ENCODE data around the gene FBXL2.

FBXL2 gene

GRCh38 chr3:33430061-33430460 lies 152.8 kb downstream of the FBXL2 start:
- TF ChIP-seq, protein P1, sequence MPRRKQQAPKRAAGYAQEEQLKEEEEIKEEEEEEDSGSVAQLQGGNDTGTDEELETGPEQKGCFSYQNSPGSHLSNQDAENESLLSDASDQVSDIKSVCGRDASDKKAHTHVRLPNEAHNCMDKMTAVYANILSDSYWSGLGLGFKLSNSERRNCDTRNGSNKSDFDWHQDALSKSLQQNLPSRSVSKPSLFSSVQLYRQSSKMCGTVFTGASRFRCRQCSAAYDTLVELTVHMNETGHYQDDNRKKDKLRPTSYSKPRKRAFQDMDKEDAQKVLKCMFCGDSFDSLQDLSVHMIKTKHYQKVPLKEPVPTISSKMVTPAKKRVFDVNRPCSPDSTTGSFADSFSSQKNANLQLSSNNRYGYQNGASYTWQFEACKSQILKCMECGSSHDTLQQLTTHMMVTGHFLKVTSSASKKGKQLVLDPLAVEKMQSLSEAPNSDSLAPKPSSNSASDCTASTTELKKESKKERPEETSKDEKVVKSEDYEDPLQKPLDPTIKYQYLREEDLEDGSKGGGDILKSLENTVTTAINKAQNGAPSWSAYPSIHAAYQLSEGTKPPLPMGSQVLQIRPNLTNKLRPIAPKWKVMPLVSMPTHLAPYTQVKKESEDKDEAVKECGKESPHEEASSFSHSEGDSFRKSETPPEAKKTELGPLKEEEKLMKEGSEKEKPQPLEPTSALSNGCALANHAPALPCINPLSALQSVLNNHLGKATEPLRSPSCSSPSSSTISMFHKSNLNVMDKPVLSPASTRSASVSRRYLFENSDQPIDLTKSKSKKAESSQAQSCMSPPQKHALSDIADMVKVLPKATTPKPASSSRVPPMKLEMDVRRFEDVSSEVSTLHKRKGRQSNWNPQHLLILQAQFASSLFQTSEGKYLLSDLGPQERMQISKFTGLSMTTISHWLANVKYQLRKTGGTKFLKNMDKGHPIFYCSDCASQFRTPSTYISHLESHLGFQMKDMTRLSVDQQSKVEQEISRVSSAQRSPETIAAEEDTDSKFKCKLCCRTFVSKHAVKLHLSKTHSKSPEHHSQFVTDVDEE (CRISPR knock-in tag; IDR thresholded peaks at IDR 0.05), result no peak
- no peak for TF ChIP-seq POU6F1 (CRISPR knock-in tag; IDR thresholded peaks at IDR 0.05; ENCODE audit: borderline replicate concordance, low read depth)
- TF ChIP-seq CSRNP3 (CRISPR knock-in tag; IDR thresholded peaks at IDR 0.05), result no peak
- TF ChIP-seq BACH2 (CRISPR knock-in tag; IDR thresholded peaks at IDR 0.05; ENCODE audit: borderline replicate concordance), result no peak
- no peak for TF ChIP-seq ZNF70 (CRISPR knock-in tag; IDR thresholded peaks at IDR 0.05)
- TF ChIP-seq ESRRG (CRISPR knock-in tag; IDR thresholded peaks at IDR 0.05), result no peak
- no peak for TF ChIP-seq GLIS3 (CRISPR knock-in tag; IDR thresholded peaks at IDR 0.05)
- TF ChIP-seq TCF4 (CRISPR knock-in tag; IDR thresholded peaks at IDR 0.05; ENCODE audit: borderline replicate concordance), result no peak
- no peak for TF ChIP-seq TOX (CRISPR knock-in tag; IDR thresholded peaks at IDR 0.05; ENCODE audit: borderline replicate concordance)
- TF ChIP-seq ARNTL (CRISPR knock-in tag; IDR thresholded peaks at IDR 0.05; ENCODE audit: borderline replicate concordance, low read depth), result no peak
- no peak for TF ChIP-seq OSR1 (CRISPR knock-in tag; IDR thresholded peaks at IDR 0.05)
- TF ChIP-seq ZNF8 (CRISPR knock-in tag; IDR thresholded peaks at IDR 0.05), result no peak
- TF ChIP-seq ZNF565 (CRISPR knock-in tag; conservative IDR thresholded peaks at IDR 0.05; ENCODE audit: low read depth), result no peak
- TF ChIP-seq ZFP30 (CRISPR knock-in tag; IDR thresholded peaks at IDR 0.05), result no peak
- TF ChIP-seq SNAI2 (CRISPR knock-in tag; IDR thresholded peaks at IDR 0.05), result no peak
- TF ChIP-seq, protein P2, sequence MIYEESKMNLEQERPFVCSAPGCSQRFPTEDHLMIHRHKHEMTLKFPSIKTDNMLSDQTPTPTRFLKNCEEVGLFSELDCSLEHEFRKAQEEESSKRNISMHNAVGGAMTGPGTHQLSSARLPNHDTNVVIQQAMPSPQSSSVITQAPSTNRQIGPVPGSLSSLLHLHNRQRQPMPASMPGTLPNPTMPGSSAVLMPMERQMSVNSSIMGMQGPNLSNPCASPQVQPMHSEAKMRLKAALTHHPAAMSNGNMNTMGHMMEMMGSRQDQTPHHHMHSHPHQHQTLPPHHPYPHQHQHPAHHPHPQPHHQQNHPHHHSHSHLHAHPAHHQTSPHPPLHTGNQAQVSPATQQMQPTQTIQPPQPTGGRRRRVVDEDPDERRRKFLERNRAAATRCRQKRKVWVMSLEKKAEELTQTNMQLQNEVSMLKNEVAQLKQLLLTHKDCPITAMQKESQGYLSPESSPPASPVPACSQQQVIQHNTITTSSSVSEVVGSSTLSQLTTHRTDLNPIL (CRISPR knock-in tag; IDR thresholded peaks at IDR 0.05; ENCODE audit: low read depth), result no peak
- no peak for TF ChIP-seq CSDC2 (CRISPR knock-in tag; IDR thresholded peaks at IDR 0.05)
- no peak for TF ChIP-seq PPARA (CRISPR knock-in tag; IDR thresholded peaks at IDR 0.05; ENCODE audit: borderline replicate concordance)
- TF ChIP-seq PATZ1 (CRISPR knock-in tag; IDR thresholded peaks at IDR 0.05; ENCODE audit: borderline replicate concordance), result no peak
- no peak for ATAC-seq

GRCh38 chr3:33430571-33430970 lies 153.3 kb downstream of the FBXL2 start:
- TF ChIP-seq, protein P1 (CRISPR knock-in tag; IDR thresholded peaks at IDR 0.05), result no peak
- TF ChIP-seq ZNF70 (CRISPR knock-in tag; IDR thresholded peaks at IDR 0.05) (no peak), PPARA (CRISPR knock-in tag; IDR thresholded peaks at IDR 0.05; ENCODE audit: borderline replicate concordance) (no peak), POU6F1 (CRISPR knock-in tag; IDR thresholded peaks at IDR 0.05; ENCODE audit: borderline replicate concordance, low read depth) (no peak), GLIS3 (CRISPR knock-in tag; IDR thresholded peaks at IDR 0.05) (no peak), ISL1 (CRISPR knock-in tag; IDR thresholded peaks at IDR 0.05) (no peak)
- ATAC-seq, result no peak
